ENCODE data around the gene CEP89.
"Not testable (repeated sequence)": the region's sequence is repeated elsewhere in the genome, so short reads cannot be mapped to it uniquely, and the experiment has no call there.

Gene CEP89

DNA sequence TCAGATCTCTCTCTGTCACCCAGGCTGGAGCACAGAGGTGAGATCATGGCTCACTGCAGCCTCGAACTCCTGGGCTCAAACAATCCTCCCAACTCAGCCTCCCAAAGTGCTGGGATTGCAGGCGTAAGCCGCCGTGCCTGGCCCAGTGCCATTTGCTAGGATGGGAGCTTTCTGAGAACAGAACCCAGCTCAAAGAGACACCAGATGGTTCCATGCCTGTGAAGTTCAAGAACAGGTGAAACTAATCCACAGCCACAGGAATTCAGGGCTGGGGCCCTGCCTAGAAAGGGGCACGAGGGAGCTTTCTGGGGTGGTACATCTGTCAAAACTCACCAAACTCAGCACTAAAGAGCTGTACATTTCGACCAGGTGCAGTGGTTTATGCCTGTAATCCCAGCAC is 106.4 kb downstream of the CEP89 start:
- no peaks in the 10 kb centered on the region for H3K9me3 ChIP-seq (ENCODE audit: control insufficient read depth, insufficient read depth, low read length)
- H3K4me1 ChIP-seq (ENCODE audit: insufficient read depth, low read length) = peaks cover 4% of the 10 kb centered on the region; the same call in 1 of the 2 replicates
- no peaks in the 10 kb centered on the region for H3K36me3 ChIP-seq (ENCODE audit: insufficient read depth, low read length)
- H3K9ac ChIP-seq (ENCODE audit: low read depth, low read length) = no peak overlapping the region

DNA sequence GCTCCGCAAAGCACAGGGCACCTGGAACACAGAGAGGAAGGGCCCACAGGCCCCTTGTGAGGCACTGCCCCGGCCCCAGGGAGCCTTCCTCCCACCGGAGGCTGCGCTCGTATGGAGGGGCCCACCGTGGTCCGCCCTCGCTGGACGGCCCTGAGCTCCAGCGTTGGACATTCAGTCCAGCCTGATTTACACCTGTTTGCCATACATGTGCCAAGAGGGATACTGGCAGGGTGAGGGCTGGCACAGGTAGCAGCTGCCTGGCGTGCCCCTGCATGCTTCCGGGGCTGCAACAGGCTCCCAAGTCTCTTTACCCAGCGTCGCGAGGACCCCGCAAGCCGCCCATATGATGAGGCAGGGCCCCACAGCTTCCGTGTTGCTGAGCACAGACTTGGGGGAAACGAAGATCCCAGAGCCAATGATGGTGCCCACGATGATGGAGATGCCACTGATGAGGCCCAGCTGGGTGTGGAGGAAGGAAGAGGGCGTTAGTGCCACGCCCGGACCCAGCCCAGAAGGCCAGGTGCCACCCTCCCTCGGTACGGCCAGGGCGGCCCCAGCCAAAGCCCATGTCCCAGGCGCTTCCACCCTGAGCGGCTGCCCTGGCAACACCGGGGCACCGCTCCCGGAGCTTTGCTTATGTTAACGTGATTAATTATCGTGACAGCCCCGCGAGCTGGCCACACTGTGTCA is 107.3 kb downstream of the CEP89 start:
- Histone ChIP-seq H3K4me1 (ENCODE audit: insufficient read depth, low read length) (no peaks in the 10 kb centered on the region), H3K36me3 (ENCODE audit: insufficient read depth, low read length) (no peaks in the 10 kb centered on the region), H3K9ac (ENCODE audit: low read depth, low read length) (no peak overlapping the region), H3K9me3 (ENCODE audit: control insufficient read depth, insufficient read depth, low read length) (no peaks in the 10 kb centered on the region)

DNA sequence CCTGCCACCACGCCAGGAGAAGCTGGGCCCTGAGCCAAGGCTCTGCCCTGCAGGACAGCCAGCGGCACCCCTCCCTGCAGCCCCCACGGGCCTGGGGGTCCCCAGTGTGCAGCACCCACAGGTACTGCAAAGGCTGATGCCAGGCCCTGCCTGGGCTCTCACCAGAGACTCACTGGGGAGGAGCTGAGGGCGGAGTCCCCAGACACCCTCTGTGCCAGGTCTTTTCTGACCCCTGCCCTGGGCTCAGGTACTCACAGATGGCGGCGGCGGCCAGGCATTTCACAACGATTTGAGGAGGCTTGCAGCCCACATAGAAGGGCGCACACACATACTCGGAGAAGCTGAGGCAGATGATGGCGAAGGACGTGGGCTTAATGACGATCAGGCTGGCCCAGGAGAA is 107.9 kb downstream of the CEP89 start:
- no peaks in the 10 kb centered on the region for H3K4me1 ChIP-seq (ENCODE audit: insufficient read depth, low read length)
- no peaks in the 10 kb centered on the region for H3K36me3 ChIP-seq (ENCODE audit: insufficient read depth, low read length)
- H3K9me3 ChIP-seq (ENCODE audit: control insufficient read depth, insufficient read depth, low read length) = no peaks in the 10 kb centered on the region
- H3K9ac ChIP-seq (ENCODE audit: low read depth, low read length) = no peak overlapping the region

DNA sequence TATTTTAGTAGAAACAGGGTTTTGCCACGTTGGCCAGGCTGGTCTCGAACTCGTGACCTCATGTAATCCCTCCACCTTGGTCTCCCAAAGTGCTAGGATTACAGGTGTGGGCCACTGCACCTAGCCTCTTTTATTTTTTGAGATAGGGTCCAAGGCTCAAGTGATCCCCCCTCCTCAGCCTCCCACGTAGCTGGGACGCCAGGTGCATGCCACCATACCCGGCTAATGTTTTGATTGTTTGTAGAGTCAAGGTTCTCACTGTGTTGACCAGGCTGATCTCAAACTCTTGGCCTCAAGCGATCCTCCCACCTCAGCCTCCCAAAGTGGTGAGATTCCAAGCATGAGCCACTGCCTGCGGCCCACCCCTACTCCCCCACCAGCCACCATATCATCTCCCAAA is 108.5 kb downstream of the CEP89 start:
- Histone ChIP-seq H3K4me1 (ENCODE audit: insufficient read depth, low read length) (no peaks in the 10 kb centered on the region), H3K36me3 (ENCODE audit: insufficient read depth, low read length) (no peaks in the 10 kb centered on the region), H3K9me3 (ENCODE audit: control insufficient read depth, insufficient read depth, low read length) (no peaks in the 10 kb centered on the region), H3K9ac (ENCODE audit: low read depth, low read length) (no peak overlapping the region)

DNA sequence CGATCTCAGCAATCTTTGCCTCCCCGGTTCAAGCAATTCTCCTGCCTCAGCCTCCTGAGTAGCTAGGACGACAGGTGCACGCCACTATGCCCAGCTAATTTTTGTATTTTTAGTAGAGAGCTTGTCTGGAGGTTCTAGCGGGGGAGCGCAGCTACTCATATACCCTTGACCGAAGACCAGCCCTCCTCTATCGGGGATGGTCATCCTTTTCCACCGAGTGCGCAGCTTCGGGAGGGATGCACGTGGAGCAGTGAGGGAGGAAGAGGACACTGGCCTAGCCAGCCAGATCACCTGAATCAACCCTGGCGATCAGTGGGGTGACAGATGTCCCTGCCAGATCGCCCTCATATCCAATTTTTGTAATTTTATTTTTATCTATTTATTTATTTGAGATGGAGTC is 109.0 kb downstream of the CEP89 start:
- no peaks in the 10 kb centered on the region for H3K9me3 ChIP-seq (ENCODE audit: control insufficient read depth, insufficient read depth, low read length)
- H3K36me3 ChIP-seq (ENCODE audit: insufficient read depth, low read length) = no peaks in the 10 kb centered on the region
- H3K9ac ChIP-seq (ENCODE audit: low read depth, low read length) = no peak overlapping the region

DNA sequence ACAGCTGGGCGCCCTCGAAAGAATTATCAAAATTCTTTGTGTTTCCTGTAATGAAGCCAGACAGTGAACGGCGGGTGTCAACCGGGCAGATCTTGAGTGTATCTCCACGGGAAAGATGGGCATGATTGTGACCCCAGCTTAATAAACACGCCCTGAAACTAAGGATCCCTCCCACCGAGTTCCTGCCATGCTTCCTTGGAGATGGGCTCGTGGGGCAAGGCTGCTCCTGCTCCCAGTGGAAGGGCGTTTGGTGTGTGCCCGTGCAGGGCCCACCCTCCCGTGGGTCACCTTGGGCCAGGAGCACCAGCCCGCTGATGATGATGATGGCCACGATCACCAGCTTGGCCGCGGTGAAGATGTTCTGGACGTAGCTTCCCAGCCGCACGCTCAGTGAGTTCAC is 109.6 kb downstream of the CEP89 start:
- Histone ChIP-seq H3K9ac (ENCODE audit: low read depth, low read length) (no peak overlapping the region), H3K4me1 (ENCODE audit: insufficient read depth, low read length) (no peaks in the 10 kb centered on the region), H3K9me3 (ENCODE audit: control insufficient read depth, insufficient read depth, low read length) (no peaks in the 10 kb centered on the region), H3K36me3 (ENCODE audit: insufficient read depth, low read length) (no peaks in the 10 kb centered on the region)

More for the DNA sequence above, 109.0 kb downstream of the CEP89 start:
- no peaks in the 10 kb centered on the region for H3K4me1 ChIP-seq (ENCODE audit: insufficient read depth, low read length)

DNA sequence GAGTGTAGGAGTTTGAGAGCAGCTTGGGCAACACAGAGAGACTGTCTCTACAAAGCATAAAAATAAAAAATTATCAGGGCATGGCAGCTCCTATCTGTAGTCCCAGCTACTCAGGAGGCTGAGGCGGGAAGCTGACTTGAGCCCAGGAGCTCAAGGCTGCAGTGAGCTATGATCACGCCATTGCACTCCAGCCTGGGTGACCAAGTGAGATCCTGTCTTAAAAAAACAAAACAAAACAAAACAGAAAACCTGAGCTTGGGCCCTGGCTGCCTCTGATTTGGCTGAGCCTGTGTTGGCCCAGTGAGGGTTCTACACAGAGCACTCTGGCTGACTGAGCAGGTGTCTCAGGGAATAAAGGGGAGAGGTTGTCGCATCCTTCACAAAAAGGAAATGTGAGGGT is 110.2 kb downstream of the CEP89 start:
- Histone ChIP-seq H3K36me3 (ENCODE audit: insufficient read depth, low read length) (no peaks in the 10 kb centered on the region), H3K9me3 (ENCODE audit: control insufficient read depth, insufficient read depth, low read length) (no peaks in the 10 kb centered on the region), H3K4me1 (ENCODE audit: insufficient read depth, low read length) (no peaks in the 10 kb centered on the region), H3K9ac (ENCODE audit: low read depth, low read length) (no peak overlapping the region)

DNA sequence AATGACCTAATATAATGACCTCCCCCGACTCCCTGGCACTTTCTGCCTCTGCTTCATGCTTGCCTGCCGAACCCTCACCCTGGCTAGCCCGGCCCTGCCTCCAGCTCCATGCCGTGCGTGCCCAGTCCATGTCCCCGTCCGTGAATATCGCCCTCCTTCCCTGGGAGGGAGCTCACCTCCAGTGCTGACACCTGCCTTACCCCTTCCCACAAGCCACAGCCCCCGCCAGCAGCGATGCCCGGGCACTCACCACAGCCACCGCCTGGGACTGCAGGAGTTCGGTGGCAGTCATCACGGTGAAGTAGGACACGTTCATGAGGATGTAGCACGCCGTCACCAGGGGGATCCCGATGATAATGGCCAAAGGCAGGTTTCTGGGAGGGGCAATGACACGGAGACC is 112.2 kb downstream of the CEP89 start:
- no peak overlapping the region for H3K9ac ChIP-seq (ENCODE audit: low read depth, low read length)
- H3K36me3 ChIP-seq (ENCODE audit: insufficient read depth, low read length) = no peaks in the 10 kb centered on the region
- H3K4me1 ChIP-seq (ENCODE audit: insufficient read depth, low read length) = no peaks in the 10 kb centered on the region
- H3K9me3 ChIP-seq (ENCODE audit: control insufficient read depth, insufficient read depth, low read length) = no peaks in the 10 kb centered on the region

DNA sequence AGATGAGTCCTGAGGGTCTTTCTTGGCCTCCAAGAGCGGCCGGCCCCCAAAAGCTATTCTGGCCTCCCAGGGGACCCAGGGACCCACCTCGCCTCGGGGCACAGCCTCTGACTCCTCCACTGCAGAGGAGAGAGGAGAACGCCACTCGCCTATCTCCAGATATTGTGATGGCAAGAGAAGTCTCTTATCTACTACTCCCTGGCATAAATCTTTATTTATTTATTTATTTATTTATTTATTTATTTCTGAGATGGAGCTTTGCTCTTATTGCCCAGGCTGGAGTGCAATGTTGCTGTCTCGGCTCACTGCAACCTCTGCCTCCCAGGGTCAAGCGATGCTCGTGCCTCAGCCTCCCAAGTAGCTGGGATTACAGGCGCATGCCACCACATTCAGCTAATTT is 113.2 kb downstream of the CEP89 start:
- Histone ChIP-seq H3K9me3 (ENCODE audit: control insufficient read depth, insufficient read depth, low read length) (no peaks in the 10 kb centered on the region), H3K36me3 (ENCODE audit: insufficient read depth, low read length) (no peaks in the 10 kb centered on the region), H3K4me1 (ENCODE audit: insufficient read depth, low read length) (no peaks in the 10 kb centered on the region), H3K9ac (ENCODE audit: low read depth, low read length) (no peak overlapping the region)

DNA sequence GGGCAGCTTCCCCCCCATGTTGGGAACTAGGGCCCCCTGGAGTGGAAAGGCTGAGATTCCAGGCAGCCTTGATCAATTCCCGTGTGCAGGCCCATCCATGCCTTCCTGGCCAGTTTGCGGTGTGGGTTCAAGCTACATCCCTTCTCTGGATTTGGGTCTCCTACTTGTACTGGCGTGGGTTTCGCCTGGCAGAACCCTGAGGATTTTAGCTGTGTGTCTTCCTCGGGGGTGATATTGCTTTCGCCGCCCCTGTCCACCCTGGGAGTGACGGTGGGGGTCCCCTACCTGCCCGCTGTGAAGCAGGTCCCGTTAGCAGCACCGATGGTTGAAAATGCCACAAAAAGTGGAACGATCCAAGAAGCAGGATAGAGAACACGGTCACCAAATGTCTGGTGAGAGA is 113.6 kb downstream of the CEP89 start:
- H3K36me3 ChIP-seq (ENCODE audit: insufficient read depth, low read length) = no peaks in the 10 kb centered on the region
- no peak overlapping the region for H3K9ac ChIP-seq (ENCODE audit: low read depth, low read length)
- no peaks in the 10 kb centered on the region for H3K4me1 ChIP-seq (ENCODE audit: insufficient read depth, low read length)
- H3K9me3 ChIP-seq (ENCODE audit: control insufficient read depth, insufficient read depth, low read length) = no peaks in the 10 kb centered on the region

DNA sequence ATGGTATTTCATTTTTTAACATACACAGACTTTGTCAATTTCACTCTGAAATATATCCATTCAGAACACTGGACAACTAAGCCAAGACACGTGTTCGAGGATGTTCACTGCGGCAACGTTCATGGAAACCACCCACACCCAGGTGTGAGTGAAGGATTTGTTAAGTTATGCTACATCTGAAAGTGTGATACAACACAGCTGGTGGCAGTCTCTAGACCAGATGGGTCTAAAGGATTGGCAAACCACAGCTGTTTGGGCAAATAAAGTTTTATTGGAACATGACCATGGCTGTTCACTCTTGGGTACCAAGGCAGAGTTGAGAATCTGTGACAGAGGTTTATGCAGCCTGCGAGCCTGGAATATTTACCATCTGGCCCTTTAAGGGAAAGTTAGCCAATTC is 114.2 kb downstream of the CEP89 start:
- Histone ChIP-seq H3K9me3 (ENCODE audit: control insufficient read depth, insufficient read depth, low read length) (no peaks in the 10 kb centered on the region), H3K36me3 (ENCODE audit: insufficient read depth, low read length) (no peaks in the 10 kb centered on the region), H3K4me1 (ENCODE audit: insufficient read depth, low read length) (no peaks in the 10 kb centered on the region), H3K9ac (ENCODE audit: low read depth, low read length) (no peak overlapping the region)

DNA sequence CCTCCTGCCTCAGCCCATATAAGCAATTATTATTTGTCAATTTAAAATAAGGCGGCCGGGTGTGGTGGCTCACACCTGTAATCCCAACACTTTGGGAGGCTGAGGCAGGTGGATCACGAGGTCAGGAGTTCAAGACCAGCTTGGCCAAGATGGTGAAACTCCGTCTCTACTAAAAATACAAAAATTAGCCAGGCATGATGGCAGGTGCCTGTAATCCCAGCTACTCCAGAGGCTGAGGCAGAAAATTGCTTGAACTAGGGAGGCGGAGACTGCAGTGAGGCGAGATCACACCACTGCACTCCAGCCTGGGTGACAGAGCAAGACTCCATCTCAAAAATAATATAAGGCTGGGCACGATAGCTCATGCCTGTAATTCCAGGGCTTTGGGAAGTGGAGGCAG is 114.9 kb downstream of the CEP89 start:
- H3K36me3 ChIP-seq (ENCODE audit: insufficient read depth, low read length); H3K4me1 ChIP-seq (ENCODE audit: insufficient read depth, low read length); H3K9ac ChIP-seq (ENCODE audit: low read depth, low read length); H3K9me3 ChIP-seq (ENCODE audit: control insufficient read depth, insufficient read depth, low read length): not testable (repeated sequence)

DNA sequence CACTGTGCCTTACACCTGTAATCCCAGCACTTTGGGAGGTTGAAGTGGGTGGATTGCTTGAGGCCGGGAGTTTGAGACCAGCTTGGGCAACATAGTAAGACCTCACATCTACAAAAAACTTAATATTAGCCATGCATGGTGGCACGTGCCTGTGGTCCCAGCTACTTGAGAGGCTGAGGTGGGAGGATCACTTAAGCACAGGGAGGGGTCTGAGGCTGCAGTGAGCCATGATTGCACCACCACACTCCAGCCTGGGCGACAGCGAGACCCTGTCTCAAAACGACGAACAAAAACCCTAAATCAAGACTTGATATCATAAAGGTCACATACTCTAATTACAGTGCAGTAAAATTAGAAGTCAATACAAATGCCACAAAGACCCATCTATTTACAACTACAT is 119.5 kb downstream of the CEP89 start:
- H3K4me1 ChIP-seq (ENCODE audit: insufficient read depth, low read length) = no peaks in the 10 kb centered on the region
- H3K9ac ChIP-seq (ENCODE audit: low read depth, low read length) = no peak overlapping the region
- no peaks in the 10 kb centered on the region for H3K36me3 ChIP-seq (ENCODE audit: insufficient read depth, low read length)
- H3K9me3 ChIP-seq (ENCODE audit: control insufficient read depth, insufficient read depth, low read length) = no peaks in the 10 kb centered on the region

DNA sequence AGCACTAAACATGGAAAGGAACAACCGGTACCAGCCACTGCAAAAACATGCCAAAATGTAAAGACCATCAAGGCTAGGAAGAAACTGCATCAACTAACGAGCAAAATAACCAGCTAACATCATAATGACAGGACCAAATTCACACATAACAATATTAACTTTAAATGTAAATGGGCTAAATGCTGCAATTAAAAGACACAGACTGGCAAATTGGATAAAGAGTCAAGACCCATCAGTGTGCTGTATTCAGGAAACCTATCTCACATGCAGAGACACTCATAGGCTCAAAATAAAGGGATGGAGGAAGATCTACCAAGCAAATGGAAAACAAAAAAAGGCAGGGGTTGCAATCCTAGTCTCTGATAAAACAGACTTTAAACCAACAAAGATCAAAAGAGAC is 123.7 kb downstream of the CEP89 start:
- not testable (repeated sequence) for H3K9ac ChIP-seq (ENCODE audit: low read depth, low read length); H3K9me3 ChIP-seq (ENCODE audit: control insufficient read depth, insufficient read depth, low read length); H3K36me3 ChIP-seq (ENCODE audit: insufficient read depth, low read length); H3K4me1 ChIP-seq (ENCODE audit: insufficient read depth, low read length)

DNA sequence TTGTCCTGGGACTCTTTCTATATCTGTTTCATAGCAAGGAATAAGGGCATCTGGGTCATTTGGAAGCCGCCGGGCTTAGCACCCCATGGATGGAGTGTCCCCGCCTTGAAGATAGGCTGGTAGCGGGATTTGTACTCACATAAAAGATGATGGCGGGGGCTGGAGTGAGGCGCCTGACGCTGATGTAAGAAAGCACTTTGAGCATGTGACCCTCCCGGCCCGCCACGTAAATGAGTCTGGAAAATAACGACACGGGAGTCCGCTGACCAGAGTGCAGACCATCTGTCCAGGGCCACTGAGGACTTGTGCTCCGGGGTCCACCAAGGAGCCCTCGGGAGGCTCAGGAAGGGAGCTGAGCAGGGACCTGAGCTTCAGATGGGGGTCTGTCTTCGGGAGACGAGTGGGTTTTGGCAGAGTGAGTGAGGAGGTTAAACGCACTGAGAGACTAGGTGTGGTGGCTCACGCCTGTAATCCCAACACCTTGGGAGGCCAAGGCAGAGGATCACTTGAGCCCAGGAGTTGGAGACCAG is 128.0 kb downstream of the CEP89 start:
- Histone ChIP-seq H3K4me1 (ENCODE audit: insufficient read depth, low read length) (no peaks in the 10 kb centered on the region), H3K9me3 (ENCODE audit: control insufficient read depth, insufficient read depth, low read length) (no peaks in the 10 kb centered on the region; the same call in 1 of the 2 replicates), H3K9ac (ENCODE audit: low read depth, low read length) (no peak overlapping the region), H3K36me3 (ENCODE audit: insufficient read depth, low read length) (no peaks in the 10 kb centered on the region)
